Measurements from ENCODE around the gene TDRKH. TPM values are rescaled to one million over a fixed set of nuclear protein-coding genes. Genes with fewer than 3 reads are reported as not detected.

The TDRKH gene
- total and polyA plus RNA-seq, 2 of the 13 experiments (the other 11 are each of a cell fraction or from before 2014, with no cell fraction given), result 3.9 to 5.4 TPM

GRCh38 chr1:151803915-151804314 lies 13.6 kb upstream of the TDRKH start:
- POLR2A ChIA-PET, result no interaction called here
- H3K79me2 ChIP-seq (ENCODE audit: insufficient read depth, low read length), result no peaks in the 10 kb centered on the region
- H2AFZ ChIP-seq (ENCODE audit: low read length), result no peak overlapping the region
- no peak for DNase-seq (ENCODE audit: low spot score)
- FAIRE-seq, result no peak
- H3K27ac ChIP-seq (ENCODE audit: extremely low read length, insufficient read depth, low read length), result no peak overlapping the region
- H3K36me3 ChIP-seq (replicated peaks in 1 of 2; ENCODE audit: control insufficient read depth in 1 of 2, insufficient read depth in 2 of 2, low read length in 2 of 2), result no peaks in the 10 kb centered on the region
- no CpG with 5 or more reads among the region's 3 CpGs for WGBS (ENCODE audit: low lambda C conversion rate)
- H3K9ac ChIP-seq (ENCODE audit: insufficient read depth, low read depth, low read length), result no peak overlapping the region
- H3K4me3 ChIP-seq (replicated peaks in 1 of 3; ENCODE audit: insufficient read depth in 1 of 3, low read depth in 2 of 3, low read length in 3 of 3), result no peak overlapping the region
- in situ Hi-C loops (cut with HindIII; ENCODE audit: extremely low pct_ligation_motif_present, low pct_unique_long_range_greater_than_20kb) (no loop called here), intact Hi-C loops (cut with micrococcal nuclease; ENCODE audit: unreplicated experiment) (no loop called here)
- no peak overlapping the region for H3K4me2 ChIP-seq (ENCODE audit: low read depth, low read length)
- H3K4me1 ChIP-seq (ENCODE audit: insufficient read depth, low read length), result no peaks in the 10 kb centered on the region
- BruUV-seq (replicated peaks), result no TSS peak
- CTCF ChIA-PET (ENCODE audit: low intra/inter-chr PET ratio, low total read pairs), result no interaction called here
- TF ChIP-seq POLR2AphosphoS2 (IDR thresholded peaks at IDR 0.05; ENCODE audit: low read depth, low read length) (no peak), ZNF552 (CRISPR knock-in tag; IDR thresholded peaks at IDR 0.05; ENCODE audit: borderline replicate concordance) (no peak), TOE1 (CRISPR knock-in tag; IDR thresholded peaks at IDR 0.05) (no peak), HMG20A (CRISPR knock-in tag; IDR thresholded peaks at IDR 0.05; ENCODE audit: borderline replicate concordance) (no peak), GPBP1L1 (CRISPR knock-in tag; IDR thresholded peaks at IDR 0.05) (no peak), REL (CRISPR knock-in tag; conservative IDR thresholded peaks at IDR 0.05) (no peak), RARA (CRISPR knock-in tag; IDR thresholded peaks at IDR 0.05) (no peak), ZFP91 (CRISPR knock-in tag; IDR thresholded peaks at IDR 0.05; ENCODE audit: borderline replicate concordance) (no peak), SMC3 (IDR thresholded peaks at IDR 0.05; ENCODE audit: low read length) (no peak), SIX1 (CRISPR knock-in tag; IDR thresholded peaks at IDR 0.05; ENCODE audit: borderline replicate concordance) (no peak)
- no peaks in the 10 kb centered on the region for H3K9me3 ChIP-seq (ENCODE audit: low read length)
- no peak for ATAC-seq
- H4K20me1 ChIP-seq (ENCODE audit: insufficient read depth, low read length), result no peaks in the 10 kb centered on the region
- H3K27me3 ChIP-seq (ENCODE audit: control insufficient read depth in 1 of 2, insufficient read depth in 2 of 2, low read length in 2 of 2), result peaks cover 0 to 3% of the 10 kb centered on the region in 2 experiments; a peak in 3 of 5 replicates
